Mesenchymal stem cell (in vitro differentiated cells and primary cell): Measurements from ENCODE around the gene RNF130.

Experiments
- small RNA-seq: library from polyadenylated mRNA; stranded (forward); fragments of <200 nt; extraction: miRNeasy Mini kit (QIAGEN cat#:217004); gene quantifications from one replicate; pipeline ENCODE3, GENCODE V24; 2013; ENCODE audit warnings: low read depth

The RNF130 gene

Small RNA genes within 50 kb of the gene (small RNA-seq; reads per million reads assigned to genes)
- gene MIR340 = 1,921 reads per million, percentile 98 among the genes with 10 or more reads in this experiment
